ENCODE measurements around the gene TMEM87A. TPM values are rescaled to one million over a fixed set of nuclear protein-coding genes. Genes with fewer than 3 reads are reported as not detected.

The TMEM87A gene
- total RNA-seq, 2 donors from 2014 or later: 39.8 to 94.4 TPM

DNA sequence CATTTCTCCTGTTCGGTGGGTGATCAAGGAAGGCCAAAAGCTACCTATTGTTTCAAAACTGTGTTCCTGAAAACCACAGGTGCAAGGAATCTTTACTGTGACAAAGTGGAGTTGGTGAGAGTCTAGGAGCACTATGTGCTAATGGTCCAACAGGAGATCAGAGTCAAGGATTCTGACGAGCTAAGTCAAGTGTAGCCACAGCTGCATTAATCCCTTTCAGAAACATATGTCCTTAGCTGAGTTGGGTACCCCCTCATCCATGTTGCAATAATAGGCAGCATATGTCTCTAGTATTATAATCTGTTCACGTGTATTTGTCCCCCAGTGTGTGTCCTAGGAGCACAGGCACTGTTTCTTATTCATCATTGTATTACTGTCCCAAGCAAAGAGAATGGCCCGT lies 66.8 kb downstream of the TMEM87A start:
- no peak for ATAC-seq (ENCODE audit: insufficient number of reproducible peaks, low FRiP score, low read depth)

GRCh38 chr15:42203891-42204290 lies 69.3 kb downstream of the TMEM87A start:
- no peak overlapping the region for H3K4me3 ChIP-seq
- TF ChIP-seq CTCF (IDR thresholded peaks at IDR 0.05): no peak
- no peak overlapping the region for H3K27ac ChIP-seq
- peaks cover 13 to 26% of the 10 kb centered on the region in 2 donors for H3K4me1 ChIP-seq (ENCODE audit: control insufficient read depth in 1 of 2, low read depth in 2 of 2)
- no peaks in the 10 kb centered on the region for H3K9me3 ChIP-seq
- no peaks in the 10 kb centered on the region for H3K36me3 ChIP-seq
- ATAC-seq (ENCODE audit: insufficient number of reproducible peaks, low FRiP score, low read depth) (no peak), DNase-seq (ENCODE audit: low spot score) (no peak)
- H3K27me3 ChIP-seq (replicated peaks; ENCODE audit: insufficient read depth): no peaks in the 10 kb centered on the region

More for the DNA sequence above, 66.8 kb downstream of the TMEM87A start:
- no peak for TF ChIP-seq CTCF (IDR thresholded peaks at IDR 0.05)
- Histone ChIP-seq H3K4me1 (ENCODE audit: control insufficient read depth in 1 of 2, low read depth in 2 of 2) (peaks cover 13 to 26% of the 10 kb centered on the region in 2 donors), H3K36me3 (peaks cover under 1% of the 10 kb centered on the region), H3K4me3 (no peak overlapping the region), H3K9me3 (no peaks in the 10 kb centered on the region), H3K27ac (no peak overlapping the region), H3K27me3 (replicated peaks; ENCODE audit: insufficient read depth) (no peaks in the 10 kb centered on the region)
- DNase-seq (ENCODE audit: low spot score): no peak

- no peaks in the 10 kb centered on the region for H3K27me3 ChIP-seq (replicated peaks; ENCODE audit: insufficient read depth)
- H3K4me3 ChIP-seq: no peak overlapping the region
- DNase-seq (ENCODE audit: low spot score) (no peak), ATAC-seq (ENCODE audit: insufficient number of reproducible peaks, low FRiP score, low read depth) (no peak)
- H3K9me3 ChIP-seq: no peaks in the 10 kb centered on the region
- no peak for TF ChIP-seq CTCF (IDR thresholded peaks at IDR 0.05)
- peaks cover 8% of the 10 kb centered on the region for H3K36me3 ChIP-seq
- H3K4me1 ChIP-seq (ENCODE audit: control insufficient read depth in 1 of 2, low read depth in 2 of 2): peaks cover 13 to 22% of the 10 kb centered on the region in 2 donors
- H3K27ac ChIP-seq: no peak overlapping the region
Observed at GRCh38 chr15:42202653-42203052, 70.6 kb downstream of the TMEM87A start.

- no peak overlapping the region for H3K27ac ChIP-seq
- H3K36me3 ChIP-seq: peaks cover 8% of the 10 kb centered on the region
- no peaks in the 10 kb centered on the region for H3K27me3 ChIP-seq (replicated peaks; ENCODE audit: insufficient read depth)
- no peak for TF ChIP-seq CTCF (IDR thresholded peaks at IDR 0.05)
- DNase-seq (ENCODE audit: low spot score) (no peak), ATAC-seq (ENCODE audit: insufficient number of reproducible peaks, low FRiP score, low read depth) (no peak)
- H3K4me1 ChIP-seq (ENCODE audit: control insufficient read depth in 1 of 2, low read depth in 2 of 2): peaks cover 7 to 16% of the 10 kb centered on the region in 2 donors
- no peaks in the 10 kb centered on the region for H3K9me3 ChIP-seq
- no peak overlapping the region for H3K4me3 ChIP-seq
Observed at GRCh38 chr15:42201801-42202200, 71.4 kb downstream of the TMEM87A start.

- Histone ChIP-seq H3K9me3 (no peaks in the 10 kb centered on the region), H3K27ac (no peak overlapping the region), H3K27me3 (replicated peaks; ENCODE audit: insufficient read depth) (no peaks in the 10 kb centered on the region), H3K4me1 (ENCODE audit: control insufficient read depth in 1 of 2, low read depth in 2 of 2) (no peaks in the 10 kb centered on the region), H3K36me3 (peaks cover 12% of the 10 kb centered on the region), H3K4me3 (no peak overlapping the region)
- ATAC-seq (ENCODE audit: insufficient number of reproducible peaks, low FRiP score, low read depth): no peak
- DNase-seq (ENCODE audit: low spot score): no peak
- no peak for TF ChIP-seq CTCF (IDR thresholded peaks at IDR 0.05)
Observed at GRCh38 chr15:42199126-42199525, 74.1 kb downstream of the TMEM87A start.

All from thoracic aorta (tissue), 2 donors.